Tibial nerve (tissue), 3 donors: ENCODE measurements around the gene NFX1.

Experiments
- EP300 ChIP-seq, 2 donors: sonication (generic); formaldehyde crosslinking; IDR thresholded peaks; one replicate each; pipeline ENCODE4 v1.6.1; 2017; ENCODE audit warnings: antibody characterized with exemption in 2 of 2, mild to moderate bottlenecking in 1 of 2
- POLR2A ChIP-seq, 2 donors: fragments of 450-650 bp; IDR thresholded peaks; one replicate each; pipeline ENCODE4 v1.6.1; 2017; ENCODE audit warnings: antibody characterized with exemption in 2 of 2, mild to moderate bottlenecking in 2 of 2, moderate library complexity in 2 of 2

GRCh38 chr9:33407061-33407460 is 116.7 kb downstream of the NFX1 start:
- TF ChIP-seq EP300 (IDR thresholded peaks at IDR 0.05) (no peak), POLR2A (IDR thresholded peaks at IDR 0.05) (no peak)
